ENCODE measurements around the gene KHNYN.
A peak's percentile ranks its signal among the peaks of the same experiment; 100 is the strongest.

The KHNYN gene

GRCh38 chr14:24394275-24394674 is 35.5 kb upstream of the KHNYN start:
- TF ChIP-seq YY1 (IDR thresholded peaks at IDR 0.05; ENCODE audit: low read depth) (no peak), USF1 (IDR thresholded peaks at IDR 0.05) (no peak), NFIC (IDR thresholded peaks at IDR 0.05) (no peak), REST (IDR thresholded peaks at IDR 0.05; ENCODE audit: low read depth) (no peak), CEBPB (IDR thresholded peaks at IDR 0.05) (no peak), RAD21 (IDR thresholded peaks at IDR 0.05; ENCODE audit: low read depth) (no peak), TAF1 (IDR thresholded peaks at IDR 0.05; ENCODE audit: low read depth) (no peak), ZBTB7A (IDR thresholded peaks at IDR 0.05; ENCODE audit: low read depth) (no peak), EP300 (IDR thresholded peaks at IDR 0.05; ENCODE audit: borderline replicate concordance) (no peak), FOXM1 (IDR thresholded peaks at IDR 0.05; ENCODE audit: borderline replicate concordance, low read depth) (no peak)

- TF ChIP-seq CREB1 (IDR thresholded peaks at IDR 0.05; ENCODE audit: low read depth), result no peak
- no peak for TF ChIP-seq MAX (IDR thresholded peaks at IDR 0.05)
- TF ChIP-seq TEAD4 (IDR thresholded peaks at IDR 0.05), result no peak
- TF ChIP-seq USF1 (IDR thresholded peaks at IDR 0.05), result no peak
- TF ChIP-seq TAF1 (IDR thresholded peaks at IDR 0.05; ENCODE audit: low read depth), result no peak
- no peak for TF ChIP-seq ZBTB7A (IDR thresholded peaks at IDR 0.05; ENCODE audit: low read depth)
- TF ChIP-seq YY1 (IDR thresholded peaks at IDR 0.05; ENCODE audit: low read depth), result no peak
- TF ChIP-seq CEBPB (IDR thresholded peaks at IDR 0.05), result no peak
- TF ChIP-seq FOXM1 (IDR thresholded peaks at IDR 0.05; ENCODE audit: borderline replicate concordance, low read depth), result no peak
Measured at GRCh38 chr14:24395609-24396582, 33.9 kb upstream of the KHNYN start.

GRCh38 chr14:24397639-24398292 is 32.0 kb upstream of the KHNYN start:
- TF ChIP-seq TAF1 (IDR thresholded peaks at IDR 0.05; ENCODE audit: low read depth), result no peak
- no peak for TF ChIP-seq TCF12 (IDR thresholded peaks at IDR 0.05; ENCODE audit: low read depth)
- TF ChIP-seq ZBTB7A (IDR thresholded peaks at IDR 0.05; ENCODE audit: low read depth), result no peak
- TF ChIP-seq EGR1 (IDR thresholded peaks at IDR 0.05), result no peak
- no peak for TF ChIP-seq USF1 (IDR thresholded peaks at IDR 0.05)
- no peak for TF ChIP-seq MAX (IDR thresholded peaks at IDR 0.05)
- TF ChIP-seq REST (IDR thresholded peaks at IDR 0.05; ENCODE audit: low read depth), result no peak
- TF ChIP-seq CEBPB (IDR thresholded peaks at IDR 0.05), result no peak
- TF ChIP-seq NFIC (IDR thresholded peaks at IDR 0.05), result no peak
- no peak for TF ChIP-seq CREB1 (IDR thresholded peaks at IDR 0.05; ENCODE audit: low read depth)
- no peak for TF ChIP-seq EP300 (IDR thresholded peaks at IDR 0.05; ENCODE audit: borderline replicate concordance)
- TF ChIP-seq FOXM1 (IDR thresholded peaks at IDR 0.05; ENCODE audit: borderline replicate concordance, low read depth), result no peak
- no peak for TF ChIP-seq RAD21 (IDR thresholded peaks at IDR 0.05; ENCODE audit: low read depth)
- no peak for TF ChIP-seq TEAD4 (IDR thresholded peaks at IDR 0.05)
- TF ChIP-seq YY1 (IDR thresholded peaks at IDR 0.05; ENCODE audit: low read depth), result no peak

GRCh38 chr14:24398293-24398652 is 31.5 kb upstream of the KHNYN start:
- TF ChIP-seq TAF1 (IDR thresholded peaks at IDR 0.05; ENCODE audit: low read depth) (no peak), NFIC (IDR thresholded peaks at IDR 0.05) (no peak), USF1 (IDR thresholded peaks at IDR 0.05) (no peak), TCF12 (IDR thresholded peaks at IDR 0.05; ENCODE audit: low read depth) (no peak), REST (IDR thresholded peaks at IDR 0.05; ENCODE audit: low read depth) (no peak), MAX (IDR thresholded peaks at IDR 0.05) (no peak), ZBTB7A (IDR thresholded peaks at IDR 0.05; ENCODE audit: low read depth) (0 out of 2 replicates have a peak, but pooled peaks have one; percentile 30), CEBPB (IDR thresholded peaks at IDR 0.05) (no peak)

Measured in Ishikawa (cell line).